Stimulated activated CD4-positive, alpha-beta T cell treated with anti-CD3 and anti-CD28 coated beads, Interleukin-2, amount 100 ng/mL, for 4 hours (primary cell): Measurements from ENCODE around the gene LRP10.
A peak's percentile ranks its signal among the peaks of the same experiment; 100 is the strongest.
"Not testable (repeated sequence)": the region's sequence is repeated elsewhere in the genome, so short reads cannot be mapped to it uniquely, and the experiment has no call there.

Experiments
- DNase-seq: peaks from one replicate; pipeline ENCODE4 v3.0.0-alpha.2; 2020; ENCODE audit warnings: low read depth

Gene LRP10

DNA sequence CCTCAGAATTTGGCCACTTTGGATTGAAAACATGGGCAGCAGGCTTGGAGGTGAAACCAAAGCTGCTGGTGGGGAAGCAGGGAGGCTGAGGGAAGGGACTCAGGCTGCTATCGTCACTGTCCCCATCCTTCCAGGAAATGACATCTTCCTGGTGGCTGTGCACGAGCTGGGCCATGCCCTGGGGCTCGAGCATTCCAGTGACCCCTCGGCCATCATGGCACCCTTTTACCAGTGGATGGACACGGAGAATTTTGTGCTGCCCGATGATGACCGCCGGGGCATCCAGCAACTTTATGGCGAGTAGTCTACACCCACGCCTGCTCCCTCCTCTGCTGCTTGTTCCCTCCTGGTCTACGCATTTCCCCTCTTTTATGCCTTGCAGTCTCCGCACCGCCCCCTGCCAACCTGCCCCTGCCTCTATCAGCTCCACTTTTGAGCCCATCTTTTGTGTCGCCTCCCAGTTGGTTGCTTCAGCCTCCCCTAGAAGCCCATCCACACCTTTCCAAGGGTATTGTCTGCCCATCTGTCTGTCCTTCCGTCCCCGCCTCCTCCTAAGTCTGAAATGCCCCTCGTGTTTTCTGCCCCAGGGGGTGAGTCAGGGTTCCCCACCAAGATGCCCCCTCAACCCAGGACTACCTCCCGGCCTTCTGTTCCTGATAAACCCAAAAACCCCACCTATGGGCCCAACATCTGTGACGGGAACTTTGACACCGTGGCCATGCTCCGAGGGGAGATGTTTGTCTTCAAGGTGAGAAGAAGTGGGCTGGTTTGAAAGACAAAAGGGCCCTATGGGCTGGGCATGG, 28.2 kb upstream of the LRP10 start:
- no peak for DNase-seq

- no peak for DNase-seq
Measured at GRCh38 chr14:22844221-22845102, 27.1 kb upstream of the LRP10 start.

GRCh38 chr14:22845103-22845394, 26.5 kb upstream of the LRP10 start:
- no peak for DNase-seq

- DNase-seq, result no peak
Measured at GRCh38 chr14:22845821-22846625, 25.5 kb upstream of the LRP10 start.

- no peak for DNase-seq
Measured at GRCh38 chr14:22846811-22847307, 24.7 kb upstream of the LRP10 start.

DNA sequence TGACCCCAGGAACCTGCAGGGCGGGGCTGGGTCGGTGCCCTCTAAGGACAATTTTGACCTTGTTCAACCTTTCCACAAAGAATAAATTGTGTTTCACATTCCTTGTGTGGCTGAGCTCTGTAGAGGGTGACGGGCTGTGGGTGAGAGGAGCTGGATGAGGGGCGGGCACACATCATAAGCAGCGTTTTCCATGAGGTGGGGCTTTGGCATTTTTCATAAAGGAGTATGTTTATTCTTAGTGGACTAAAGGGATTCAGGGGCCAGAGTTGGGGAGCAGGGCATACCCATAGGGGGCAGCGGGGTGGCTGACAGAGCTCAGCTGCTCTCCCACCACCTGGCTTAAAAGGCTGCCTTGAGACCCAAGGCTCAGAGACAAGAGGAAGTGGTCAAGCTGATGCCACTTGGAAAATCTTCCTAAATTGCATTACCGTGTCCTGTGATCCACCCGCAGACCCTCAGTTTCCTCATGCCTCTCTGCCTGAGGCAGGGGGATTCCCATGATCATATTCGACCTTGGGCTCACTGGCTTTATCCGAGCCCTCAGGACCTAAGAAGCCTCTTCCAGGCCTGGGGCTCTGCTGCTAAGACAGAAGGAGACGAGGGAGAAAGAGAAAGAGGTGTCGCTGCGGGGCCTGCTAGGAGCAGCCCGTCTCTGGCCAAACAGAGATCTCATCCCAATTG, 23.7 kb upstream of the LRP10 start:
- no peak for DNase-seq

DNA sequence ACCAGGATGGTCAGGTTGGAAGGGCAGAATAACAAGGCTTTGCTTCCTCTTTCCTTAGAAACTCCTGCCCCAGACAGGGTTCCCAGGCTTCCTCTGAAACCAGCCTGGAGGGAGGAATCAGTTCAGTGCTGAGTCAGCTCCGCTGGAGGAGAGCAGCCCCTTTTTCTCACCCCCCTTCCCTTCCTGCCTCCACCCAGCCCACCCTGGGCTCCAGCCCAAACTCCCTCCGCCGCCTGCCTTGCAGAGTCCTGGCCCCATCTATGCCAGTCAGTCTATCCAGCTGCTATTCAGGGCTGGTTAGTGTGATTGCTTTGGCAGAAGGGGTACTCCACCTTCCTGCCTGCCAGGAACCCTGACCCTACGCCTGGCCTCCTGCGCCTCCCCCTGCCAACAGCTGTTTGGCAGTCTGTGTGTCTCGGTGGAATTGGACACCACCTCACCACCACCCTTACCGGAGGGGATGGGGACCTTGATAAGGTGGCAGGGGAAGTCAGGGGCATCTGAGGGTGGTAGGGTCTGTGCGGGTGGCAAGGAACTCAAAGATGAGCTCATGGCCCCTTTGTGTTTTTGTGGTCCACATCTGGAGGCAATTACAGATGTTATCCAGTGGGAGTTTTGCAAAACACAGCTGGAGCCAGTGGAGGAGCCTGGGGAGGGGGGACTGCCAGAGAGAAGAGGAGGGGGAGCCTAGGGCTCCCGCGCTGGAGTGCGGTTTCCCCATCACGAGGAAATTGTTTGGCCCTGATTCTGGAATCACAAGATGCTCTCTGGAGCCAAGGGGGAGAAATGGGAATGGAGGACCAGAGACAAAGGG, 23.0 kb upstream of the LRP10 start:
- DNase-seq, result no peak

DNA sequence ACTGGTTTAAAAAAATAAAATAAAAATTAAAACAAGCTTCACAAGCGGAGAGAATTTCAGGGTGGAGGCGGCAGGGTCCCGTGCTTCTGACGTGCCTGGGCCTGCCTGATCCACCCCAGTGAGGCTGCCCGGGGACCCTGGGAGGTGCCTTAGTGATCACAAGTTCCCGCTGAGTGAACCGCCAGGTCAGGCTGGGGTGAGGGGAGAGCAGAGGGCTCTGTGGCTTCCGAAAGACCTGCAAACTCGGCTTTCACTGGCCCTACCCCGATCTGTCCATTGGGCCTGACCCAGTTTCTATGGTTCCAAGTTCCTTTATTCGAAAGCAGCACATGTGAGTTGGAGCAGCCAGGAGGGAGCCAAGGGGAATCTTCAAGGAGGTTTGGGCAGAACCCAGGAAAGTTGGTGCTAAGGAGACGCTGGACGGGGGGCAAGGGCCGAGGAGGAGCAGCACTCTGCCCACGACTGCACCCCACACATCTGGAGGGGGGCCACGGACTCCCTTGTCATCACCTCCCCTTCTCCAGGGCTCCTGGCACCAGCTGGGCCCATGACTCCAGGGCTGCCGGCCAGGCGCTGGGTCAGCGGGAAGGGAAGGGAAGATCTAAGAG, 22.2 kb upstream of the LRP10 start:
- no peak for DNase-seq

GRCh38 chr14:22850944-22851764, 20.4 kb upstream of the LRP10 start:
- no peak for DNase-seq

- not testable (repeated sequence) for DNase-seq
Measured at GRCh38 chr14:22852178-22852577, 19.4 kb upstream of the LRP10 start.

GRCh38 chr14:22852599-22852939, 19.0 kb upstream of the LRP10 start:
- DNase-seq, result no peak

DNA sequence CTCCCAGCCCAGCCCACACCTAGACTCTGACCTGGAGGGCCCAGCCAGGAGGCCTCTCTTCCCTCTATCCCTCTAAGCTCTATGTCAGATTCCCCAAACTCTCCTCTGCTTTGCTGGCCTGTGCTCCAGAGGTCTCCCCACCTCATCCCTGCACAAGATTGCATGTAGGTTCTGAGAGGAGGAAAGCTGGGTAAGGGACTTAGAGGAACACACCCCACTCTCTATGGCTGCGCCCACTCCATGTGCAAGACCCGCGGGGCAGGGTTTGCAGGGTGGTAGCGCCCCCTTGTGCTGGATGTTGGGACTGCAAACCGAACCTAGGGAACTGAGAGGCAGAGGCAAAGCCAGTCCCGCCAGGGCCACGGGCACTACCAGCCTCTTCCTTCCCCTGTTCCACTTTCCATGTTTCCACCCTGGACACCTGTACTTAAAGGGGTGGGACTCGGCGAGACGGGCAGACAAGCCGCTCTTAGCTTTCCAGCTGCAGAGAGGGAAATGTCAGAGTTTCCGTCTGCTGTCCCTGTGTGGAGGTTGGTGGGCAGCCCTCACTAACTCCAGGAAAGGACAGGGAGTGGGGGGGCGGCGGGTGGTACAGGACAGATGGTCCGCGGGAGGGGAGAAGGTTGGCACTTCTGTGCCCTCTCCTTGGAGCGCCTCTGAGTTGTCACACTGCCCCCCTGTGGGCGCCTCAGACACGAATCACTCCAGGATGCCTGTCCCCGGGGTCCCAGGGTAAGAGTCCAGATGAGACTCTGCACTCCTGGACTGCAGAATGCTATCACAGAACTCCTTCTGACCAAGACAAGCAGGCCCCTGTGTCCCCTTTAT, 18.4 kb upstream of the LRP10 start:
- peak; percentile 81 for DNase-seq

DNA sequence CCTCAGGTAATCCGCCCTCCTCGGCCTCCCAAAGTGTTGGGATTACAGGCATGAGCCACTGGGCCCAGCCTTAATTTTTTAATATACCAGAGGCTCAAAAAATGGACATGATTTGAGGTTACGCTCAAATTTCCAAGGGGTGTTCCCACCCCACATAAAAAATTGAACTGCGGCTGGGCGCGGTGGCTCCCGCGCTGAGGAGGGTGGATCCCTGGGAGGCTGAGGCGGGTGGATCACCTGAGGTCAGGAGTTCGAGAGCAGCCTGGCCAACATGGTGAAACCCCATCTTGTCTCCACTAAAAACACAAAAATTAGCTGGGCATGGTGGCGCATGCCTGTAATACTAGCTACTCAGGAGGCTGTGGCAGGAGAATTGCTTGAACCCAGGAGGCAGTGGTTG, 17.2 kb upstream of the LRP10 start:
- not testable (repeated sequence) for DNase-seq

DNA sequence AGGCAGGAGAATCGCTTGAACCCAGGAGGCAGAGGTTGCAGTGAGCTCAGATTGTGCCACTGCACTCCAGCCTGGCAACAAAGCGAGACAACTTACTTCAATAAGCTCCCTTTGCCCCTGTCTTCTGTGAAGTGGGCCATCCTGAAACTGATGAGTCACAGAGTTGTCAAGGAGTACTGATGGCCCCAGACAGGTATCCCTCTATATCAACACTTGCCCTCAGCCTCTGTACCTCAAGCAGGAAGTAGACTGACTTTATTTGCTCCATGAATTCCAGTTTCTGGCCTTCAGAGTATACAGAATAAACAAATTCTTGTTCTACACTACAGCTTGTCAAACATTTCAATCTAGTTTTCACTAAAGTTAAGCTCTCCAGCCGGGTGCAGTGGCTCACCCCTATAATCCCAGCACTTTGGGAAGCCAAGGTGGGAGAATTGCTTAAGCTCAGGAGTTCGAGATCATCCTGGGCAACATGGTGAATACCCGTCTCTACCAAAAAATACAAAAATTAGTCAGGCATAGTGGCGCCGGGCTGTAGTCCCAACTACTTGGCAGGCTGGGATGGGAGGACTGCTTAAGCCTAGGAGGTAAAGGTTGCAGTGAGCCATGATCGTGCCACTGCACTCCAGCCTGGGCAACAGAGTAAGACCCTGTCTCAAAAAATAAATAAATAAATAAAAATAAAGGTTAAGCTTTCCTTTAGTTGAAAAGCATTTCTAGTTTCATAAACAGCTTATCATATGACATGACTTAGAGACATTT, 16.4 kb upstream of the LRP10 start:
- DNase-seq, result no peak

DNA sequence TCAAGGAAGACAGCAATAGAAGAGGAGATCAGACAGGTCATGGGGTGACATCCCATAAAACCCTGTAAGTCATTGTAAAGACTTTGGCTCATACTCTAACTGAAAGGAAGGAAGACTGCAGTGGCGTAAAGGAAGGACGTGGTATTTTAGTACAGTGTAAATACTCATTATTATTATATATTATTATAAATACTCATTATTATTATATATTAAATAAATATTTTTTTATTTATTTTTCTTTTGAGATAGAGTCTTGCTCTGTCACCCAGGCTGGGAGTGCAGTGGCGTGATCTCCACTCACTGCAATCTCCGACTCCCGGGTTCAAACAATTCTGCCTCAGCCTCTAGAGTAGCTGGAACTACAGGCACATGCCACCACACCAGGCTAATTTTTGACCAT, 15.1 kb upstream of the LRP10 start:
- no peak for DNase-seq

- not testable (repeated sequence) for DNase-seq
Measured at GRCh38 chr14:22860377-22860776, 11.2 kb upstream of the LRP10 start.

DNA sequence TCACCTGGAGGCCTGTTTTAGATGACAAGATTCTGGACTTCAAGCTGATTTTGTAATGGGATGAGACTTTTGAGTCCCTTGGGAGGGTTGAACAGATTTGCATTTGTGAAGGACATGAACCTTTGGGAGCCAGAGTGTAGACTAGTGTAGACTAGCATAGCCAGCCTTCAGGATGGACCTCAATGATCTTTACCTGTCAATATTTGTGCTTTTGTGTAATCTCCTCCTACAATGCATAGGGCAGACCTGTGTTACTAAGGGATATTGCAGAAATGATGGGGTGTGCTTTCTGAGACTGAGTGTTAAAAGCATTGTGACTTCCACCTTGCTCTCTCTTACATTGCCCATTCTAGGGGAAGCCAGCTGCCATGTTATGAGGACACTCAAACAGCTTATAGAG, 9.9 kb upstream of the LRP10 start:
- DNase-seq, result no peak

DNA sequence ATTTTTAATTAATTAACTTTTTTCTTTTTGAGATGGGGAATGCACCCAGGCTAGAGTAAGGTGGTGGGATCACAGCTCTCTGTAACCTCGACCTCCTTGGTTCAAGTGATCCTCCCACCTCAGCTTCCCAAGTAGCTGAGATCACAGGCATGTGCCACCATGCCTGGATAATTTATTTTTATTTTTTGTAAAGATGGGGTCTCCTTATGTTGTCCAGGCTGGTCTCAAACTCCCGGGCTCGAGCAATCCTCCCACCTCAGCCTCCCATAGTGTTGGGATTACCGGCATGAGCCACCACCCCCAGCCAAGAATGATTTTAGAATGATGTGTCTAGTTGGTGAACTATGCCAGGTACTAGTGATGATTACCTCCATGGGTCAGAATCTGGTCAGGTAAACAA, 6.6 kb upstream of the LRP10 start:
- no peak for DNase-seq
